ENCODE data around the gene GLIS2.

Gene GLIS2

DNA sequence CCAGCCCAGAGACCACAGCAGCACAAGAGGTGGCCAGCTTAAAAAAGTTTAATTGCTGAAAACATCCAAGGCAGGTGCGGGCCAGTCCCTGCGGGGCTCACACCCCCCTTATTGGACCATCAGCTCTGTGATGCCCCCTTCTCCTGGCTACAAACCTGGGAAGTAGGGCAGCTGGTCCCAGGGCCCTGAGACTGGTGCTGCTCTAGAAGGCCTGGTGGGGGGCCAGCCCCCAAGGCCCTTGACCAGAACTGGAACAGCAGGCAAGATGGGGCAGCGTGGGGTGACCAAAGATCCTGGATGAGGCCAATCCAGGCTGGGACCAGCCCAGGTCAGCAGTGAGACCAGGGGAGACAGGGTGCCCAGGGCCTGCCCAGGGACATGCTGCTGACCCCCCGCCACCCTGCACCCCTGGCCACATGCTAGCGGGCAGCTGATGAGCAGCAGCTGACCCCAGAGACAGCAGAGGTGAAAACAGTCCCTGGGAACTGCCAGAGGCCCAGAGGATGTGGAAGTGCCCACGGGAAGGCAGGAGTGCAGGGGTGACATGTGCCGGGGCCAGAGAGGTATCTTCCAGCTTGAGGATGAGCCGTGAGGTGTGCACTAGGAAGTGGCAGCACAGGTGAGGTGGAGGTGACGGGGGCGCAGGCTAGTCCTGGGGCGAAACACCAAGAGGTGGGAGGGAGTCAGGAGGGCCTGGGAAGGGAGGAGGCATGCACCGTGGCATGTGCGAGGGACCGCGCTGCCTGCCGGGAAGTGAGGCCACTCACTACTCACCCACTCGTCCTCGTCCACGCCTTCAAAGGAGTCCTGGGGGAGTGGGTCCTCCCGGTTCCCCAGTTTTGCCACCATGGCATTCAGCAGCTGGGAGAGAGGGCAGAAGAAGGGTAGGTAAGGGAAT lies 38.9 kb downstream of the GLIS2 start:
- DNase-seq = no peak

DNA sequence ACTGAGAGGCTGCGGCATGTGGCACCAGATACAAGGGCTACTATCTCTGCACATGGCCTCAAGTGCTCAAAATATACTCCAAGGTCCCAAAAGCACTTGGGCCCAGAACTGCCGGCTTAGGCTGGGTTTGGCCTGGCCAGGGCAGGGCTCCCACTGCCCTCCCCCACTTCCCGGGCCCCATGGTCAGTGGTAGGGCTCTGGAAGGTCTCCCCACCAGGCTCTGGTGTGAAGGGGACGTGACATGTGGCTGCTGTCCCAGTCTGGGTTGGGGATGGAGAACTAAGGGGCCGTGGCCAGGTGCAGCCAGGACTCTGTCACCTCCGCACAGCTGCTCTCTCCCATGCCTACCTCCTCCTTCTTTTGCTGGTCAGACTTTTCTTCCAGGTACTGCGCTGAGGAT lies 41.0 kb downstream of the GLIS2 start:
- DNase-seq = no peak

DNA sequence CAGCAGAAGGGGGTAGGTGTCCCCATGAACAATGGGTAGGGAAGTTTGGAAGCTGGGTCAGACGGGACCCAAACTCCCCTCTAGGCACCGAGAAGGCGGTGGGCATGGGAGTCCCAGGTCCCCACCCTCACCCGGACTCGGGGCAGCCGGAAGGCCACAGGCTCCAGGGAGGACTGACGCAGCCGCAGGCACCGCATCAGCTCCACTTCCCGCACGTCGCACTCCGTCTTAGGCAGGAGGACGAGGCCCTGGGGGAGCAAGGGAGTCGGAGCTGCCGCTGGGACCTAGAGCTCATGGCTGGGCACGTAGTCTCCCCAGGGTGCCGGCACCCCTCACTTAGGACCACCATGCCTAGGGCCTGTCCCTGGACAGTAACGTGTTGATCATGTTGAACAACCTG lies 42.4 kb downstream of the GLIS2 start:
- DNase-seq = no peak

DNA sequence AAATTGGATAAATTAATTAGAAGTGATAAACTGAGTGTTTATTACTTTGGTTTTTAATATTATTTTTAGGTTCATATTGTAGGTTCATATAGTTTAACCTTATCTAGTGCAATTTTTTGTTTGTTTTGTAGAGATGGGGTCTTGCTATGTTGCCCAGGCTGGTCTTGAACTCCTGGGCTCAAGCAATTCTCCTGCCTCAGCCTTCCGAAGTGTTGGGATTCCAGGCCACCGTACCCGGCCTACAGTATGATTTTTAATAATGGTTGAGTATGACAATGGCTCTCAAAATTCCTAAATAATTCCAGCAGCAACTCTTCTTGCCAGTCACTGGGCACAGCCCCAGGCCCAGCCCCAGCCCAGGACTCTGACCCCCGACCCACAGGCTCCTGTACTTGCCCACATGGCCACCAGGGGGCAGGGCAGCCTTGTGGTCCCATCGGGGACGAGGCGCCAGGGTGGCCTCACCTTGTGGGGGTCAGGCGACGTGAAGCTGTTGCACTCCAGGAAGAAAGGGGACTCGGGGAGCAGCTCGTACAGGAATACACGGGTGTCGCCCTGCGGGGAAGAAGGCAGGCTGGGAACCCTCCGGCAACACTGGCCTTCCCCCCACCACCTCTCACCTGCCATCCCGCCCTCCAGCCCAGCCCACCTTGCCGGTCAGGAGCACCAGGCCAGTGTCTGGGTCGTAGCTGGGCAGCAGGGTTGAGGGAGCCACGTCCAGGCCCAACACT lies 43.1 kb downstream of the GLIS2 start:
- DNase-seq = peak; percentile 72

DNA sequence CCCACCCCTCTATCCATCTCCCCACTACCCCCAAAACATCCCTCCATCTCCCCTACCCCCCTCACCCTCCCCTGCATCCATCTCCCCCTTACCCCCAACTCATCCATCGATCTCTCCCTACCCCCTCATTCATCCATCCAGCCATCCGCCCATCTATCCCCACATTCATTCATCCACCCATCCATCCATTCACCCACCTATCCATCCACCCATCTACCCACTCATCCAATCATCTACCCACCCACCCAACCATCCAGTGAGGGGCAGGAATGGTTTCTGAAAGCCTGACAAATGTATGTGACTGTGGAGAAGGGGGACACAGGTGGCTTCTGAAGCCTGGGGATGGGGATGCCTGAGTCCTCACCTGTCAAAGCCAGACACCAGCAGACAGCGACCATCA lies 44.0 kb downstream of the GLIS2 start:
- no peak for DNase-seq

DNA sequence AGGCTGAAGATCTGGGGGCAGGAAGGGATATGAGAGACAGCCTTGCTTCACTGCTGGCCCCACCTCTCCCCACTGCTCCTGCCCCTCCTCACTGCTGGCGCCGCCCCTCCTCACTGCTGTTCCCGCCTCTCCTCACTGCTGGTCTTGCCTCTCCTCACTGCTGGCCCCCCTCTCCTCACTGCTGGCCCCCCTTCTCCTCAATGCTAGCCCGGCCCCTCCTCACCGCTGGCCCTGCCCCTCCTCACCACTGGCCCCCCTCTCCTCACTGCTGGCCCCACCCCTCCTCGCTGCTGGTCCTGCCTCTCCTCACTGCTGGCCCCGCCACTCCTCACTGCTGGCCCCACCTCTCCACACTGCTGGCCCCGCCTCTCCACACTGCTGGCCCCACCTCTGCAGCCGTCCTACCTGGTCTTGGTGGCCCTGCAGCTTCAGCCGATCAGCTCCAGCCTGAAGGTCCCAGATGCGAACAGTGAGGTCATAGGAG lies 44.7 kb downstream of the GLIS2 start:
- no peak for DNase-seq

DNA sequence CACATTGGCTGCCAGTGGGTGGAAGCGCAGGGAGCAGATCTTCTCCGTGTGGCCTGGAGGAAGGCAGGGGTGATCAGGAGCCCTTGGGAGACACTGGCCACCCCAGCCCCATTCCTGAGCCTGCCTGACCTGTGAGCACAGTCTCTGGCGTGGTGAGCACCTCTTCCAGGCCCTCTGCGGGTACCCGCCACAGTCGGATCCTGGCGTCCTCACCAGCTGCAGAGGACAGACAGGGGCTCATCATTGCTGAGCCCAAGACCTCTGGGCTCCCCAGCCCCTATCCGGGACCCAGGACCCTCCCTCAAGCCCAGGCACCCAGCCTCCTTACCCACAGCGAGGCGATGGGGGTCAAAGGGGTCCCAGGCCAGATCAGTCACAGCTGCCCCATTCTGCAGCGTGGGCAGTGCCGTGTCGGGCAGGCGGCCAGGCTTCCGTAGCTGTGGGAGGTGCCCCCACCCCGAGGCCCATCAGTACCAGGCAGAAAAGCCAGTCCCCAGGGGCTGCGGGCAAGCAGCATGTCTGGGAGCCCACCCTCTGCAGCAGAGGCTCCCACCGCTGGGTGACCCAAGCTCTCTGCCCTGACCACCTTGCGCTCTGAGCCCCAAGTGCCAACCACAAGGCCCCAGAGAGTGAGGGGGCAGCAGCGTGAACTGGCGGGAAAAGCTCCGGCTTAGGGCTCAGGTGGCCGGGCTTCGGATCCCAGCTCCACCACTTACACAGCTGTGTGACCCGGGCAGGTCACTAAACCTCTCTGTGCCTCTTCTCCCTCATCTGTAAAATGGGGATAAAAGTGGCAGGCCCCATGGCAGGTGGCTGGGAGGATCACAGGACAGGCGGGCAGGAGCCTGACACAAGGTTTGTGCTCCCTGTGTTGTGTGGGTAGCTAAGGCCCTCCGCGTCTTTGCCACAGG lies 45.4 kb downstream of the GLIS2 start:
- DNase-seq = no peak

DNA sequence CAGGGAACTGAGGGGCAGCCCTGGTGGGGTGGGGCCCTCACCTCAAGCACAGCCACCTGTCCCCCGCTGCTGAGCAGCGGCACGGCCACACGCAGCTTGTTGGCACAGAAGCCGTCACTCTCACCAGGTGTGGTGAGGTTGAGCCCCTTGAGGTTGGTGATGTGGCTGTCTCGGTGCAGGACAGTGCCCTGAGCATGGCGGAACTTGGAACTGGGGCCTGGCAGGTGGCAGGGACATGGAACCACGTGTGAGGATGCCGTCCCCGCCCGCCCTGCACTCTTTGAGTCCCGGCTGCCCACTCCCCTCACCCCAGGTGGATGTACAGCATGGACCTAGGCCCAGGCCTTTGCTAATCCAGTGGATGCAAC lies 46.1 kb downstream of the GLIS2 start:
- no peak for DNase-seq

DNA sequence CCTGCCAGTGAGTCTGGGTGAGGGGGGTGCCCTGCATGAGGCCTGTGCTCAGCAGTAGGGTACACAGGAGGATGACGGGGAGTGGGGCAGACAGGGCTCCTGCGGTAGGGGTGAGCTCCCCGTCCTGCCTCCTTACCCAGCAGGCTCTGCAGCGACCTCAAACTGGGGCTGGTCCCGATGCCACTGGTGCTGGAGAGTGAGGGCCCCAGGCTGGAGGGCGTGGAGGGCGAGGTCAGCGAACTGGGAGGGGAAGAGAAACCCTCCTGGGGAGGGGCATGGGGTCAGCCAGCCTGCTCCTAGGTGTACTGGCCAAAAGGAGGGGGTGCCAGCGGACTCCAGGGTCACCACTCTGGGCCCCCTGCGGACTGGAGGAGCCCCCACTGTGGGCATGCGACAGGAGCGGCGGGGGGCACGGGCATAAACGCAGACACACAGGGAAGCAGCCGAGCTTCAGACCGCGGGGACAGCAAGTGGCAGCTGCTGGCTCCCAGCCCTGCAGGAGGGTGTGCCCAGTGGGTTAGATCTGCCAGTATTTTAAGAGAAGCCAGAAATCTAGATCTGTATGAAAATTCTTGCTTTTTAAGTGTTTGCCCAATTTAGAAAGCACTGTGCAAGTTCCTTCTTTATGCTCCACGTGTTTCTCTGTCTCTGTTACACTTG lies 46.7 kb downstream of the GLIS2 start:
- no peak for DNase-seq

DNA sequence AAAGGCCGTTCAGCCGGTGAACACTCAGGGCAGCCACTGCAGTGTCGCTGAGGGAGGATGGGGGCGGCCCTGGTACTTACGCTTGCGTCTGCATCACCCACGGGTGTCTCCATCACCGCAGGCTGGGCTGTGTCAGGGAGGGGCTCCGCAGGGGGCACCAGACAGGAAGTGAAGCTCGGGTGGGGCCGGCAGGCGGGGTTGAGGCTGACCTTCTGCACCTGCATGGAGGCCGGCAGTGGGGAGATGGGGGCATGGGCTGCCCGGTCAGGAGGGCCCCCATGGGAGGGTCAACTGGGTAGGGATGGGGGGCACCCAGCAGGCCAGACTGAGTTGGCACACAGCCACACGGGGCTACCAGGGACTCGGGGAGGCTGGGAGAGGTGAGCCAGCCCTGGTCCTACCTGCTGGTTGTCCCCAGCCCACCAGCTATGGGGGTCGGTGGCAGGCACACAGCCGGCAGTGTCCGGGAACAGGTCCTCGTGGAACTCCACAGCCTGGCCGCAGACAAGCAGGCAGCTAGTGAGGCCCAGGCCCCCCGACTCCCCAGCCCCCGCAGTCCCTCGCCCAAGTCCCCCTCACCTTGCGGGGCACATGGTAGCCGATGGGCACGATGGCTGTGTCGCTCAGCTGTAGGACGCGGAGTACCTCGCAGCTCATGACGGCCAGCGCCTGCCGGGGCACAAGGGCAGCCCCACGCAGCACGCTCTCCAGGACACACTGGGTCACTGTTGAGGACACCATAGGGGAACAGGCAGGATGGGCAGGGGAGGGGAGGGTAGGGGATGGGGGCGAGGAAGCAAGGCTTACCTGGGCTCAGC lies 48.5 kb downstream of the GLIS2 start:
- DNase-seq = no peak

DNA sequence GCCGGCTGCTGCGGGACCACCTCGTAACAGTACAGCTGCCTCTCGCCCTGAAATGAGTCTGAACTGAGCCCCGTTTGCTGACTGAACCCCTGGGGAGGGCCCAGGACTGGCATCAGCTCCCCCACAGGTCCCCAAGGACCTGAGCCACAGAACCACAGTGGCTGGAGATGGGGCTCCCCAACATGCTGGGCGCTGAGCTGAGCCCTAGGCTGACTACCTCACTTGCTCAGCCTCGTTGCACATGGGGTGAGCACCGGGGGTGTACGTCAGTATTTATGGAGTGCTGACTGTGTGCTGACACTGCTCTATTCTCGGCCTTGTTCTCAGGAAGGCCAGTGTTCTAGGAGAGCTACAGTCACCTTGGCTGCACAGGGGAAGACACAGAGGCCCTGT lies 49.1 kb downstream of the GLIS2 start:
- no peak for DNase-seq

DNA sequence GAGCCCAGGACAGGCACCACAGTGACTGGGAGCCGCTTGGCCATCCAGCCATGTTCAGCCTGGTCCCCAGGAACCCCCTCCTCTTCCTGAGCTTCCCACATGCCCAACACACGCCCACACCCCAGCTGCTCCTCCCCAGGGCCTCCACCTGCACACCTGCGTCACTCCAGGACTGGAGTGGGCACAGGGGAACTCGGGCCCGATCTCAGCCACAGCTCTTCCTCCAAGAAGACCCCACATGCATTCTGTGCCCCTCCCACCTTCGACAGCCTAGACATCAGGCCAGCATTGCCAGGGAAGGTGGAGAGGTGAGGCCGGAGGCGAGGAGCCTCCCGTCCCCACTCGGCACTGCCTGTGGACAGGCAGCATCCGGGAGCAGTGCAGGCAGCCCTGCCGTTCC lies 49.7 kb downstream of the GLIS2 start:
- DNase-seq = no peak

DNA sequence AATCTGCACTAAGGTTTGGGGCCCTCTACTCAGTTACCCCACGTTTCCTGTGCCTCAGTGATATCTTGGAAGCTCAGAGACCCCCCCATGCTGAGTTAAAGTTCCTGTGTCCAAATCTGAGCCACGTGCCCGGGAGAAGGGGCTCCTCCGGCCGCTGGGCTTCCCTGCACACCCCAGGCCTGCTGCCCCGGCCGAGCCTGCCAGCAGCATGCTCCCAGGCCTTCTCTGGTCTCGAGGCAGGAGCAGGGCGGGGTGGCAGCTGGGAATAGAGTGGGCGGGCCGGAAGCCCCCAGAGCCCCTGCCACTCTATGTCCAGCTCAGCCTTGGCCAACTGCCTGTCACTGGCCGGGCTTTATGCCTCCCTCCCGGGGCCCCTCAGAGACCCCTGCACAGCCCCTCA lies 50.1 kb downstream of the GLIS2 start:
- no peak for DNase-seq

DNA sequence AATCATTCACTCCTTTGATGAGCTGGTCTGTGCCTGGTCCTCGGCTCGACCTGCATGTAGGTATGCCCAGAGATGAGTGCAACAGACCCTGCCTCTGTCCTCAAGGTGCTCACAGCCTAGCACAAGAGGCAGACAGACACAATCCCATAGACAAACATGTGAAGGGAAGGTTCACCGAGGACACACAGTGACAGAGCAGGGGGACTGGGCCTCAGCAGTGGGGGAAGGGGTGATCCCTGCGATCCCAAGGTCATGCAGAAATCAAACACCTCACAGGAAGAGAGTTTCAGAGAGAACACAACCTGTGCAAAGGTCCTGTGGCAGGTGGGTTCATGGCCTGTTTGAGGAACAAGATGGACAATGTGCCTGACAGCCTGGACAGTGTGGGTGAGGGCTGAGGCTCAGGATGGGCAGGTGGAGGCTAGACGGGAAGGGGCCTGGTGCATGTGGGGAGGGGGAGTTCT lies 51.6 kb downstream of the GLIS2 start:
- DNase-seq = no peak

DNA sequence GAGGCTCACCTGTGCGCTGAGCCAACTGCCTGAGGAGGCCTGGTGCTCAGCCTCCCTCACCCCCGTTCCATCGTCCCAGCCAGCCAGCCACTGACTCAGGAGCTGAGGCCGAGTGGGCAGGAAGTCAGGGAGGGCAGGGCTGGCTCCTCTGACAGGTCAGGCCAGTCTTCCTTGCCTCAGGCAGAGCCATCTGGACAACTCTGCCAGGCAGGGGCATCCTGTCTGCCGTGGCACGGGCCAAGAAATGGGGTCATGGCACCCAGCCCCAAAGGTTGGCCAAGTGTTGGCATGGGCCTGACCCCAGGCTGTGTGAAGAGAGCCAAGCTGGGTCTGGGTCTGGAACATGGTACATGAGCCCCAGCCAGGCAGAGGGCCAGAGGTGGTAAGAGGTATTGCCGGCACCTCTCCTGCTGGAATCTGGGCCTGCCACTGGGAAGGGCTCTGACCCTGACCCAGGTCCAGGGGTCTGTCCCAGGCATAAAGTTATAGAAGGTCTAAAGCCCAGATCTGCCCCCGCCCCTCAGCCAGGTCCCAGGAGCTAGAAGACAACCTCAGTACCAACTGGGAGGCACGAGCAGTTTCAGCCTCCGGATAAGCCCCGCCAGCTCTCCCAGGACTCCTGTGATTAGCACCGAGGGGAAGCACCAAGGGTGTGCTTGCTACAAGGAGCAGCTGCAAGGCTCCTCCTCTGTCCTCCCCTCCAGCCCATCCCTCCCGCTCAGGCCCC lies 53.3 kb downstream of the GLIS2 start:
- no peak for DNase-seq

DNA sequence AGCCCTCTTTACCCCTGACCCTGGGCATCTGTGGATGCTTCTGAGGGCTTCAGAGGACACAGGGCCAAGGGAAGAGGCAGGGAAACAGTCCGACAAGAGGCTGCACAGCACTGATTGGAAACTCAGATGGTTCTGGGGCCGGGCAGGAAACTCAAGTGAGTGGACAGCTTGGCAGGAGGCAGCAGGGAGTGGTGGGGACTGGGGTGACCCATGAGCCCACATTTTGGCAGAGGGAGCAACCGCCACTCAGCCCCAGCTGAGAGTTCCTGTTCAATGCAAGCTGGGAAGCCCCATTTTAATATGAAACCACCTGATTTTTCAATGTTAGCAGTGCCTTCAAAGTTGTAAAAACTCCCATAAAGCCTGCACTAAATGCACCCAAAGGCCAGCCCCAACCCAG lies 54.3 kb downstream of the GLIS2 start:
- no peak for DNase-seq

DNA sequence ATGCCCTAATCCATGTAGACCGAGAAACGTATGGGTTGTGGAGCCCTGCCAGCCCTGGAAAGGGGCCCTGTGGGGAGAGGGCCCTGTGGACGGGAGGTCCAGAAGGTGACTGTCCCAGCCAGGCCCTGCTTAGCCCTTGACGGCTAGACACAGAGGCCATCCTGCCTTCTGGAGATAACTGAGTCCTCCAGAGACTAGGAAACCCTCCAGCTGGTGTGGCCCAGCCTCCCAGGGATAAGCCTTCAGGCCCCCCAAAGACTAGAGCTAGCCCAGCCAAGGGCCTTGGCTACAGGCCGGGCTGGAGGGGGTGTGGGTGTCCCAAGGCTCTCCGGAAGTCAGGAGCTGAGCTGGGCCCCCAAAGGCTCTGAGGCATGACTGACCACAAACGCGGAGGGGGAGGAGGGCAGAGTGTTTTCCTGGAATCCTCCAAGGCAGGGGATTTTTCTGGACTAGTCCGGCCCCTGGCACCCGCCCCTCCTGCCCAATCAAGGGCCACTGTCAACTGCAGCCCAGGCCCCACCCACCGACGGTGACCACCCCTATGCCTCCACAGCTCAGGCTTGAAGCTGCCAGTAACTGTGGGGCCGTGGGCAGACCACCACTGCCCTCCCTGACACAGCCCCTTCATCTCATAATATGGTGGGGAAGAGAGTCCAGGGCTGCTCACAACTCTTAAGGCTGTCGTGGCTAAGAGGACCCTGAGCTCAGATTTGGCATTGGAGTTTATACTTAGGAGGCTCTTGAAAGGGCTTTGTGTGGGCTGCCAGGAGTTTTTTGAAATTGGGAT lies 54.9 kb downstream of the GLIS2 start:
- no peak for DNase-seq

DNA sequence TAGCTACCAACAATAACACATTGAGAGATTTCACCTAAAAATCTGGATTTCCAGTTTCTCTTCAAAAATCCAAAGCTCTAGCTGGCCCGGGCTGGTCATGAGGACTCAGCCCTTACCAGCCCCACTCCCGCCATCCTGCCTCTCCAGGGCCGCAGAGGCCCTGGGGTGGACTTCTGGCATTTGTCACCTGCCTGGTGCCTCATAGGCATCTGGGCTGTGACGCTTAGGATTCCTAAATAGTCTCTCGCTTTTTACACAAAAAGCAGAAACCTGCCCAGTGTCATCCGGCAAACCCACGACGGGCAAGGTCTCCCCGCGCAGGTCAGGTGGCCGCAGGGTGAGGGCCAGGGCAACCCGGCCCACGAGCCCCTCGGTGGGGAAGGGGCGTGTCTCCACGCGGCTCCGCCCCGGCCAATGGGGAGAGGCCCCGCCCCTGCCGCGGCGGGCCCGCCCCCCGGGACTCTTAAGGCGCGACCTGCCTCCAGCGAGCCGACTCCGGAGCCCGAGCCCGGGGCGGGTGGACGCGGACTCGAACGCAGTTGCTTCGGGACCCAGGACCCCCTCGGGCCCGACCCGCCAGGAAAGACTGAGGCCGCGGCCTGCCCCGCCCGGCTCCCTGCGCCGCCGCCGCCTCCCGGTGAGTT lies 55.6 kb downstream of the GLIS2 start, which contains the start of gene VASN:
Gene VASN, plus strand, starts transcription at position 492 of the 644 bp plus-strand sequence. CDS start 9,030 bp downstream, outside the sequence.
- peak; percentile 74 for DNase-seq

DNA sequence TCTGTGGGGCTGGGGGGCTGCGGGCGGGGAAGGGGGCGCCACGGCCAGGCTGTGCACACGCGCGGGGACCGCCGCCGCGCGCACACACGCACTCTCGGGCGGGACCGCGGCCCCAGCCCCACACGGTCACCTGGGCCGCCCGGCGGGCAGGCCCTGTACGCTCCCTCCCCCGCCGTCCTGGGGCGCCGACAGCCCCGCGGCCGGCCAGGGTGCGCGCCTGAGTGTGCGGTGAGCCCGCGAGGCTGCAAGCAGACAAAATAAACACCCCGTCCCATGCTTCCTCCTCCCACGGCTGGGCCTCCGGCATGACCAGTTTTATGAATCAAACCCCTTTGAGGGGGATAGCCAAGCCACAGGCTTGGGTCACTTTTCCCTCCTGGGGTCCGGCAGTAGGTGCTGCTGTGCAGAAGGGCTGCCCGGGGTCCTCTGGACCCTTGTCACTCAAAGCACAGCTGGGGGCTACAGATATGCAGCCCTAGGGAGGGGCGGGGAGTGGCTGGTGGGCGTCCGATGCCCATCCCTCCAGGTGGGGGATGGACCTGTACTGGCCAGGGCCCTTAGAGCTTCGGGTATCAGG lies 56.2 kb downstream of the GLIS2 start:
- DNase-seq = peak; percentile 28

All from CD4-positive, alpha-beta T cell treated with Interleukin-10 for 1 hour (primary cell).